Osteoblast (primary cell): ENCODE results near the gene MTRF1. TPM values are rescaled to one million over a fixed set of nuclear protein-coding genes. Genes with fewer than 3 reads are reported as not detected.

Experiments
- DNase-seq: peaks from one replicate; pipeline ENCODE4 v3.0.0; 2011; ENCODE audit warnings: low spot score, mixed read lengths; ENCODE audit not compliant: insufficient read length; ENCODE audit errors: missing footprints
- H2AFZ ChIP-seq: 2 replicates; pipeline ENCODE4 v1.6.0; 2011; ENCODE audit warnings: mild to moderate bottlenecking, low read length
- H3K27ac ChIP-seq: 2 replicates; pipeline ENCODE4 v1.5.1; 2011; ENCODE audit warnings: mild to moderate bottlenecking, low read depth, low read length, moderate library complexity
- H3K27me3 ChIP-seq: 2 replicates; pipeline ENCODE4 v1.6.0; 2012; ENCODE audit warnings: mild to moderate bottlenecking, control low read depth, inconsistent platforms, low read length, moderate library complexity; ENCODE audit not compliant: insufficient read depth
- H3K36me3 ChIP-seq: 2 replicates; pipeline ENCODE4 v1.5.1; 2011; ENCODE audit warnings: mild to moderate bottlenecking, low read length, control low read depth, moderate library complexity; ENCODE audit not compliant: insufficient read depth
- H3K4me1 ChIP-seq: 2 replicates; pipeline ENCODE4 v1.5.1; 2011; ENCODE audit warnings: mild to moderate bottlenecking, low read length, control low read depth, moderate library complexity; ENCODE audit not compliant: insufficient read depth
- H3K4me2 ChIP-seq: 2 replicates; pipeline ENCODE4 v1.6.0; 2011; ENCODE audit warnings: mild to moderate bottlenecking, low read length; ENCODE audit not compliant: insufficient read depth
- H3K4me3 ChIP-seq: fragments of 200-600 bp; sonication (generic); 3 replicates; pipeline ENCODE4 v1.5.1; 2012; ENCODE audit warnings: mild to moderate bottlenecking, low read length, inconsistent platforms; ENCODE audit not compliant: insufficient read depth
- H3K79me2 ChIP-seq: 2 replicates; pipeline ENCODE4 v1.6.0; 2012; ENCODE audit warnings: mild to moderate bottlenecking, low read length, control low read depth, inconsistent platforms; ENCODE audit not compliant: insufficient read depth
- H3K9me3 ChIP-seq: 2 replicates; pipeline ENCODE4 v1.5.1; 2011; ENCODE audit warnings: low read depth, low read length, control low read depth
- H4K20me1 ChIP-seq: 2 replicates; pipeline ENCODE4 v1.6.0; 2012; ENCODE audit warnings: mild to moderate bottlenecking, low read length, control low read depth; ENCODE audit not compliant: insufficient read depth
- total RNA-seq: library from RNA; depleted of rRNA; stranded (reverse); fragments of >200 nt; gene quantifications from 2 replicates; pipeline ENCODE4 v1.2.3, GENCODE V29; 2012
- TF ChIP-seq, protein P1 (sequence below): IDR thresholded peaks from 2 replicates; pipeline ENCODE4 v1.5.1; 2011; ENCODE audit warnings: mild to moderate bottlenecking, low read depth, low read length, moderate library complexity; ENCODE audit errors: extremely low read depth

The MTRF1 gene
- total RNA-seq, 1 donor, result 6.9 TPM

DNA sequence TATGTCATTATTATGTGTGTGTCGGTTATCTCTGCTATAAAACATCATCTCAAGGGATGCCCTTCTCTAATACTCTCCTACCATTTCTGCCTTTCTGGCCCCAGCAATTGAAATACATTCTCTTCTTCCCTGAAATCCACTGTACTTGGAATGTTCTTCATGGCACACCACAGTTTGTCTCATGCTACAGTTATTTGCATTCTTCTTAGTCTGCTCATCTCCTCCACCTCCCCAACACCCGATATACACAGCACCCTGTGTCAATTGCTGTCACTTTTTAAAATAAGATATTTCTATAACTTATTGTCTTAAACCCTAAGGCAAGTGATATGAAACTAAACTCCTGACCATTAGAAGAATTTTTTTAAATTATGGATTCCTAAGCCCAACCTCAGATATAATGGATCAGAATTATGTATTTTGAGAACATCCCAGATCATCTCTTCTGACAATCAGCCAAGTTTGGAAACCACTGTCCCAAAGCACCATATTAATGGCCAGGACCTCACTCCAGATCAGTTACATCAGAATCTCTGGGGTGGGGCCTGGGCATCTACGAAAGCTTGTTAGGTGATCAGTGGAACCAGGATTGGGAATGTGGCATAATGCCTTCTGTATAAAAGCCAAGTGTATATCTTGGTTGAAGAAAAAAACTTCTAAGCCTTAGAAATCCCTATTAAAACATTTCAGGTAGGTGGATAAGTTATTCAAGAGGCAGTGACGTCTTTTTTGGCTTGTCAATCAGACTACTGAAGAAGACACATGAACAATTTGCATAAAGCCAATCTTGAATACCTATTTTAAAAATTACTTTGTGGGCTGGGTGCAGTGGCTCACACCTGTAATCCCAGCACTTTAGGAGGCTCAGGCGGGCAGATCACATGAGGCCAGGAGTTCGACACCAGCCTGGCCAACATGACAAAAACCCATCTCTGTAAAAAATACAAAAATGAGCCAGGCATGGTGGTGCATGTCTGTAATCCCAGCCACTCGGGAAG is 39.0 kb downstream of the MTRF1 start:
- Histone ChIP-seq H3K79me2 (no peaks in the 10 kb centered on the region), H3K4me2 (peak overlapping the region; percentile 60), H3K4me3 (peak overlapping the region; percentile 33), H3K27ac (peak overlapping the region; percentile 62), H3K4me1 (peaks cover 14% of the 10 kb centered on the region), H3K27me3 (no peaks in the 10 kb centered on the region), H4K20me1 (no peaks in the 10 kb centered on the region), H2AFZ (no peak overlapping the region), H3K9me3 (no peaks in the 10 kb centered on the region), H3K36me3 (no peaks in the 10 kb centered on the region)
- DNase-seq, result peak; percentile 85
- TF ChIP-seq, protein P1, sequence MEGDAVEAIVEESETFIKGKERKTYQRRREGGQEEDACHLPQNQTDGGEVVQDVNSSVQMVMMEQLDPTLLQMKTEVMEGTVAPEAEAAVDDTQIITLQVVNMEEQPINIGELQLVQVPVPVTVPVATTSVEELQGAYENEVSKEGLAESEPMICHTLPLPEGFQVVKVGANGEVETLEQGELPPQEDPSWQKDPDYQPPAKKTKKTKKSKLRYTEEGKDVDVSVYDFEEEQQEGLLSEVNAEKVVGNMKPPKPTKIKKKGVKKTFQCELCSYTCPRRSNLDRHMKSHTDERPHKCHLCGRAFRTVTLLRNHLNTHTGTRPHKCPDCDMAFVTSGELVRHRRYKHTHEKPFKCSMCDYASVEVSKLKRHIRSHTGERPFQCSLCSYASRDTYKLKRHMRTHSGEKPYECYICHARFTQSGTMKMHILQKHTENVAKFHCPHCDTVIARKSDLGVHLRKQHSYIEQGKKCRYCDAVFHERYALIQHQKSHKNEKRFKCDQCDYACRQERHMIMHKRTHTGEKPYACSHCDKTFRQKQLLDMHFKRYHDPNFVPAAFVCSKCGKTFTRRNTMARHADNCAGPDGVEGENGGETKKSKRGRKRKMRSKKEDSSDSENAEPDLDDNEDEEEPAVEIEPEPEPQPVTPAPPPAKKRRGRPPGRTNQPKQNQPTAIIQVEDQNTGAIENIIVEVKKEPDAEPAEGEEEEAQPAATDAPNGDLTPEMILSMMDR, result no peak

DNA sequence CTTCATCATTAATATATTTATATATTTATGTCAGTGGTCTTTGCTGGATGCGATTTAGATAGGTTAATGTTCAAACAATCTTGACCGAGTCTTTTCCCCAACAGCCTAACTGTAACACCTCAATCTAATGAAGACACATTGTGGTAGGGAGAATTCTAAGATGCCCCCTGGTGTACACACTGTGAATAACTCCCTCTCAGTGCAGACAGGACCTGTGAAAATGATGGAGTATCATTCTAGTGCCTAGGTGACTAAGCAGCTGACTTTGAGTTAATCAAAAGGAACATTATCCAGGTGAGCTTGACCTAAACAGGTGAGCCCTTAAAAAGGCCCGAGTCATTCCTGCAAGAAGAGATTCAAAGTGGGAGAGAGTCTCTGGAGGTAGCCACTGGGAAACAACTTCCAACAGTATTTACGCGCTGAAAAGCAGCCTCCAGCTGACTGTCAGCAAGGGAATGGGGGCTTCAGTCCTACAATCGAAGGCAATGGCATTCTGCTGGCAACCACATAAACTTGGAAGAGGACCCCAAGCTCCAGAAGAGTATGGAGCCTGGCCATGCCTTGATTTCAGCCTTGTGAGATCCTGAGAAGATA is 41.0 kb downstream of the MTRF1 start:
- no peaks in the 10 kb centered on the region for H3K36me3 ChIP-seq
- H4K20me1 ChIP-seq, result no peaks in the 10 kb centered on the region
- no peaks in the 10 kb centered on the region for H3K9me3 ChIP-seq
- DNase-seq, result peak; percentile 71
- H3K27me3 ChIP-seq, result no peaks in the 10 kb centered on the region
- H2AFZ ChIP-seq, result no peak overlapping the region
- H3K27ac ChIP-seq, result no peak overlapping the region
- H3K4me2 ChIP-seq, result no peak overlapping the region
- TF ChIP-seq, protein P1, result peak; percentile 85
- H3K4me3 ChIP-seq, result no peak overlapping the region
- H3K79me2 ChIP-seq, result no peaks in the 10 kb centered on the region
- H3K4me1 ChIP-seq, result peaks cover 14% of the 10 kb centered on the region

DNA sequence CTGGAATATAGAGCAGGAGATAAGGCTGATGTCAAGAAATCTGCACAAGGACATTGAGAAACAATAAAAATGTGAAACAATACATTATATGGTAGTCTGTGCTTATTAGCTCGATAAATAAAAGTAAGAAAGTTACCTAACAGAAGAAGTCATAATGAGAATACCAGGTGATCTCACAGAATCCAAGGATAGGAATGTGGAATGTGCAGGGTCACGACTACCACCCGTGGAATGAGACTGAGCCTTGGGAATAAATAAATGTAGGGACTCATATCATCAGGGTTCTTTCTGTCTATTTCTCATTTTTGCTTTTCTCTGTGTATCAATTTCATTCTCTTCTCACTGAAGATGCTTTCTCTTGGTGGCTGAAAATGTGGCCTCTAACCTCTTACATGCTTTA is 43.0 kb downstream of the MTRF1 start:
- H3K4me1 ChIP-seq, result peaks cover 22% of the 10 kb centered on the region
- no peak for DNase-seq
- no peaks in the 10 kb centered on the region for H3K79me2 ChIP-seq
- H3K9me3 ChIP-seq, result no peaks in the 10 kb centered on the region
- no peak overlapping the region for H2AFZ ChIP-seq
- no peak overlapping the region for H3K4me2 ChIP-seq
- TF ChIP-seq, protein P1, result no peak
- H3K27ac ChIP-seq, result no peak overlapping the region
- no peaks in the 10 kb centered on the region for H4K20me1 ChIP-seq
- no peak overlapping the region for H3K4me3 ChIP-seq
- H3K27me3 ChIP-seq, result no peaks in the 10 kb centered on the region
- H3K36me3 ChIP-seq, result no peaks in the 10 kb centered on the region

DNA sequence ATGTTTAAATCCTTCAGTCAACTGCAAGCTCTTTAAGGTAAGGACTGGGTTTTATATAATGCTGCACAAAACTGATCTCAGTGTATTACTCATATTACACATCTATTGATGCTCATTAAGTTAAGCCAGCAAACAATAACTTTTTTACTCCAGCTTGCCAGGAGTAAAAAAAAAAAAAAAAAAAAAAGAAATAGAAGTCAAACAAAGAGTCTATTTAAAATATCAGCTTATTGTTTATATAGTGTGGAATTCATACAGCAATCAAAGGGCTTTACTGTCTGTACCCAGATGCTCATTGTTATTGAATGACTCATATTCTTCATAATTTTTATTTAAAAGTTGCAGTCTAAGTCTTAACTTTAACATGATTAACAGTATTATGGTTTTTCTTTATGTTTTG is 47.2 kb downstream of the MTRF1 start:
- TF ChIP-seq, protein P1, result no peak
- Histone ChIP-seq H3K36me3 (no peaks in the 10 kb centered on the region), H2AFZ (no peak overlapping the region), H3K79me2 (no peaks in the 10 kb centered on the region), H3K4me1 (peaks cover 8% of the 10 kb centered on the region), H3K9me3 (no peaks in the 10 kb centered on the region), H3K4me3 (no peak overlapping the region), H3K27me3 (no peaks in the 10 kb centered on the region), H3K27ac (no peak overlapping the region), H3K4me2 (no peak overlapping the region), H4K20me1 (no peaks in the 10 kb centered on the region)
- DNase-seq, result peak; percentile 56
